Measurements from ENCODE around the gene PAEP.

- TF ChIP-seq, protein P1, sequence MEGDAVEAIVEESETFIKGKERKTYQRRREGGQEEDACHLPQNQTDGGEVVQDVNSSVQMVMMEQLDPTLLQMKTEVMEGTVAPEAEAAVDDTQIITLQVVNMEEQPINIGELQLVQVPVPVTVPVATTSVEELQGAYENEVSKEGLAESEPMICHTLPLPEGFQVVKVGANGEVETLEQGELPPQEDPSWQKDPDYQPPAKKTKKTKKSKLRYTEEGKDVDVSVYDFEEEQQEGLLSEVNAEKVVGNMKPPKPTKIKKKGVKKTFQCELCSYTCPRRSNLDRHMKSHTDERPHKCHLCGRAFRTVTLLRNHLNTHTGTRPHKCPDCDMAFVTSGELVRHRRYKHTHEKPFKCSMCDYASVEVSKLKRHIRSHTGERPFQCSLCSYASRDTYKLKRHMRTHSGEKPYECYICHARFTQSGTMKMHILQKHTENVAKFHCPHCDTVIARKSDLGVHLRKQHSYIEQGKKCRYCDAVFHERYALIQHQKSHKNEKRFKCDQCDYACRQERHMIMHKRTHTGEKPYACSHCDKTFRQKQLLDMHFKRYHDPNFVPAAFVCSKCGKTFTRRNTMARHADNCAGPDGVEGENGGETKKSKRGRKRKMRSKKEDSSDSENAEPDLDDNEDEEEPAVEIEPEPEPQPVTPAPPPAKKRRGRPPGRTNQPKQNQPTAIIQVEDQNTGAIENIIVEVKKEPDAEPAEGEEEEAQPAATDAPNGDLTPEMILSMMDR (IDR thresholded peaks at IDR 0.05): no peak
- TF ChIP-seq POLR2A (IDR thresholded peaks at IDR 0.05): no peak
Measured at GRCh38 chr9:135572233-135572632, 10.7 kb downstream of the PAEP start.

Measured in body of pancreas (tissue), 4 donors.